Breast epithelium (tissue), 3 donors: ENCODE results near the gene RPS5.

Experiments
- POLR2AphosphoS5 ChIP-seq, 3 donors: sonication (generic); formaldehyde crosslinking; IDR thresholded peaks; one replicate each; pipeline ENCODE4 v1.6.1; 2017; ENCODE audit warnings: antibody characterized with exemption in 3 of 3
- TF ChIP-seq, protein P1 (sequence below), 3 donors: fragments of 450-650 bp; IDR thresholded peaks; one replicate each; pipeline ENCODE4 v1.5.1; 2016 to 2017; ENCODE audit warnings: antibody characterized with exemption in 3 of 3, mild to moderate bottlenecking in 3 of 3, moderate library complexity in 3 of 3

GRCh38 chr19:58429745-58430144, 42.7 kb downstream of the RPS5 start:
- TF ChIP-seq, protein P1, sequence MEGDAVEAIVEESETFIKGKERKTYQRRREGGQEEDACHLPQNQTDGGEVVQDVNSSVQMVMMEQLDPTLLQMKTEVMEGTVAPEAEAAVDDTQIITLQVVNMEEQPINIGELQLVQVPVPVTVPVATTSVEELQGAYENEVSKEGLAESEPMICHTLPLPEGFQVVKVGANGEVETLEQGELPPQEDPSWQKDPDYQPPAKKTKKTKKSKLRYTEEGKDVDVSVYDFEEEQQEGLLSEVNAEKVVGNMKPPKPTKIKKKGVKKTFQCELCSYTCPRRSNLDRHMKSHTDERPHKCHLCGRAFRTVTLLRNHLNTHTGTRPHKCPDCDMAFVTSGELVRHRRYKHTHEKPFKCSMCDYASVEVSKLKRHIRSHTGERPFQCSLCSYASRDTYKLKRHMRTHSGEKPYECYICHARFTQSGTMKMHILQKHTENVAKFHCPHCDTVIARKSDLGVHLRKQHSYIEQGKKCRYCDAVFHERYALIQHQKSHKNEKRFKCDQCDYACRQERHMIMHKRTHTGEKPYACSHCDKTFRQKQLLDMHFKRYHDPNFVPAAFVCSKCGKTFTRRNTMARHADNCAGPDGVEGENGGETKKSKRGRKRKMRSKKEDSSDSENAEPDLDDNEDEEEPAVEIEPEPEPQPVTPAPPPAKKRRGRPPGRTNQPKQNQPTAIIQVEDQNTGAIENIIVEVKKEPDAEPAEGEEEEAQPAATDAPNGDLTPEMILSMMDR (IDR thresholded peaks at IDR 0.05), result no peak
- no peak for TF ChIP-seq POLR2AphosphoS5 (IDR thresholded peaks at IDR 0.05)
